Stimulated activated CD8-positive, alpha-beta memory T cell treated with anti-CD3 and anti-CD28 coated beads, Interleukin-7, amount 100 ng/mL, for 24 hours (primary cell): ENCODE data around the gene SPAG17.
"Not testable (repeated sequence)": the region's sequence is repeated elsewhere in the genome, so short reads cannot be mapped to it uniquely, and the experiment has no call there.

Experiments
- DNase-seq: peaks from one replicate; pipeline ENCODE4 v3.0.0-alpha.2; 2020; ENCODE audit warnings: low read depth

The SPAG17 gene

GRCh38 chr1:117971777-117972176, 213.3 kb downstream of the SPAG17 start:
- no peak for DNase-seq

GRCh38 chr1:117970252-117970651, 214.8 kb downstream of the SPAG17 start:
- DNase-seq: no peak

DNA sequence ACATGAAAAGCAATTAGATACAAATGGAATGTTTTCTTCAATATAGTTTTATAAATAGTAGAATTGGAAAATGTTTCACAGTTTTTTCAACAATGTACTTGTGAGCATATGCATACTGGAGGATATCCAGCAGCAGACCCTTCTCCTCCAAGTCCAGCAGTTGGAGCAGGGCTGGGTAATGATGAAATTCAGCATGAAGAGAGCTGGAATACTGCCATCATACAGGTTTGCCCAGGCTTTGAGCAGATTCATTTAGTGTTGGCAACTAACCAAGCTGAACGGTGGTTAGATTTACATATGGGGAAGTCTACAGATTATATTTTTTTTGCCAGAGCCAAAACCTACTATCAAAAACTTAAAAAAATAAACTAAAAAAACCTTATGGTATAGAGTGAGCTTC, 217.1 kb downstream of the SPAG17 start:
- no peak for DNase-seq

- no peak for DNase-seq
Measured at GRCh38 chr1:117967477-117967876, 217.6 kb downstream of the SPAG17 start.

GRCh38 chr1:117964290-117965038, 220.6 kb downstream of the SPAG17 start:
- no peak for DNase-seq

DNA sequence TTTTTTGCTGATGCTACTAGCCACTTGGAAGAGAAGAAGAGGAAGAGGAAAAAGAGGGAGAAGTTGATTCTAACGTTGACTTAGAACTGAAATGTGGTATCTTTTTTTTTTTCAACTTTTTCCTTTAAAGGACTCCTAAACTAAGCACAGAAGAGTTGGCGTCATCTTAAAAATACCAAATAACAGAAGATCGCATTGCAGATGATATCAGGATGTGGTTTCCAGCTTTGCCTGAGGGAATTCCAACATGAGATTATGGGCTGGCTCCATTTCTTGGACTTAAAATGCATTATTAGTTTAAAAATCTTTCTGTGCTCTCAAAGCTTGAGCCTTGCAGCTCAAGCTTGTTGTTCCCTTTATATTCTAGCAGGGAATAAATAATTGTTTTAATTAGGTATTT, 225.7 kb downstream of the SPAG17 start:
- DNase-seq: no peak

GRCh38 chr1:117952386-117952785, 232.6 kb downstream of the SPAG17 start:
- no peak for DNase-seq

GRCh38 chr1:117942293-117942692, 242.7 kb downstream of the SPAG17 start:
- DNase-seq: no peak

- no peak for DNase-seq
Measured at GRCh38 chr1:117933769-117934168, 251.3 kb downstream of the SPAG17 start.

GRCh38 chr1:117932576-117932975, 252.5 kb downstream of the SPAG17 start:
- no peak for DNase-seq

DNA sequence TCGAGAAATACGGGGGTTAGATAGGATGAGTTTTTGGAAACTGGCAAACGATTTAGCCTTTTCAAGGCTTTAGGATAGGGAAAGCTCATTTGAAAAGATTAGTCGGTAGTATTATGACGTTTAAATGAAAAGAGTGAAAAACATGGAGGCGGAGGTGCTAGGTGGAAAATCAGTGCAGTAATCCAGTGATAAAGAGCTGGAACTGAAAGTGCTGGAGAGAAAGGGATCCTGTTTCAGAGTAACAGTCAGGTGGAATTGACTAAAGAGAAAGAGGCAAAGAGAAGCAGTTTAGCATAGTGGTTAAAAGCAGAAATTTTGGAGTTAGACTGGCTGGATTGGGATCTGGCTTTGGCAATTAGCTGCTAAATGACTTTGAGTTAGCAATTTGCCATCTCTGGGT, 254.5 kb downstream of the SPAG17 start:
- DNase-seq: no peak

- no peak for DNase-seq
Measured at GRCh38 chr1:117930173-117930447, 254.9 kb downstream of the SPAG17 start.

DNA sequence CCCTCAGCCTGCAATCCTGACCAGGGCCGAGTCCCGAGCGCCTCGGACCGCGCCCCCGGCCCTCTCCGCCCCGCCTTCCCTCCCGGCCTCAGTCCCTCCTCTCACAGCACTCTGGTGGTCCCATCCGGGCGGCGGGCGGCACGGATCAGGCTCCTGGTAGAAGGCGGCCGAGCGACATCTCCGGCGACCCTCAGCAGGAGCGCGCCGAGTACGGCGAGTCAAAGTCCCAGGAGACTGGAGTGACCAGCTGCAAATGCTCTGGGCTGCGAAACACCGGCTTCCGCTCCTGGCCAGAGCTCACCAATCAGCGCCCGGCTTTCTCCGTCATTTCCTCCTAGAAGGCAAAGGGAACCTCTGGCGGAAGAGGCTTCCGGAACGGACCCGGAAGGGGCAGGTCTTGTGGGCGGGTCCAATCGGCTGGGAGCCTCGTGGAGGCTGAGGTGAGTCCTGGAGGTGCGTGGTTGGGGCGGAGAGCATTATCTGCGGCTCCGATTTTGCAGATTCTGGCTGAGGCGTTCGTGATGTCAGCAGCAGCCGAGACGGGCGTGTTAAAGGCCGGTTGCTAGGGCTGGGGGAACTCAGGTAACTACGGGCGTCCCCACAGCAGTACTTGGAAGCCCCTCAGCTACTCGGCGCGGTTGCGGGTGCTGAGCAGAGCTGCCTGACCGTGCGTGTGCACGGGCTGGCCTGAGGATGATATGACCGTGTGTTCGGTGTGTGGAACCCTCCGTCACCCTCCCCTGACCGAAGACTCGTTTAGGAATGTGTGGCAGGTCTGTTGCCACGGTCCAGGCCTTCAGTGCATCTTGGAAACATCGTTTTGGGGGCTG, 255.5 kb downstream of the SPAG17 start, which contains the start of the genes GDAP2 and WDR3:
GDAP2 (minus strand) TSS at position 279 of the 830 bp plus-strand sequence. CDS start 9,264 bp downstream, outside the sequence.
WDR3 (plus strand) TSS at position 397 of the 830 bp plus-strand sequence. CDS start 3,581 bp downstream, outside the sequence.
- DNase-seq: peak; percentile 90

GRCh38 chr1:117928881-117929342, 256.1 kb downstream of the SPAG17 start:
- no peak for DNase-seq

DNA sequence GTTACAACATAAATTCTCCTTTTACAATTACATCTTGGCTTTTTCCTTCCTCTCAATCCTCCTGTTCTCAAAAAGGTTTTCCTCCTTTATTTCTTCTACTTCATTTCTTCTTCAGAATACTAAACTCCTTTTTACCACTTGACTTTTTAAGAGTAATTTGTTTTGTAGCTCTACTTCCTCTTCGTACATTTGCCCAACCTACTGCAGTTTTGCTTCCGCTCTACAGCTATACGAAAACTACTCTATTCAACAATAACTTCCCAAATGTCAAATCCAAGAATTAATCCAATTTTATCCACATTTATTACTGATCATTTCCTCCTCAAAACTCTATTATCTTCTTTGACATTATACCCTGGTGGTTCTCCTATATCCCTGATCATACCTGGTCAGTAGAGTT, 259.0 kb downstream of the SPAG17 start:
- no peak for DNase-seq

- DNase-seq: not testable (repeated sequence)
Measured at GRCh38 chr1:117922717-117923116, 262.3 kb downstream of the SPAG17 start.

DNA sequence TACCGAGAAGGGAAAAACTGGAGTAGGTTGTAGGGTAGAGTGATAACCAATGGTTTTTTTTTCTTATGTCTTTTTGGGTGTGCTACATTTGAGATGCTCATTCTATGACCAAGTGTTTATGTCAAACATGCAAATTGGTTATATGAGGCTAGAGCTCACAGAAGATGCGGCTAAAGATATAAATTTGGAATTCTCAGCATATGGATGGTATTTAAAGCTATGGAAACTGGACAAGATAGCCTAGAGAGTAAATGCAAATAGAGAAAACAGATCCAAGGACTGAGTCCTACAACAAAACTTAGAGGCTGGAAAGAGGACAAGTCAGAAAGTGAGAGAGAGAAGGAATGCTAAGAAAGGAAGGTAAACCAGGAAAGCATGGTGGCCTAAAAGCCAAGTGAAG, 263.0 kb downstream of the SPAG17 start:
- DNase-seq: no peak

DNA sequence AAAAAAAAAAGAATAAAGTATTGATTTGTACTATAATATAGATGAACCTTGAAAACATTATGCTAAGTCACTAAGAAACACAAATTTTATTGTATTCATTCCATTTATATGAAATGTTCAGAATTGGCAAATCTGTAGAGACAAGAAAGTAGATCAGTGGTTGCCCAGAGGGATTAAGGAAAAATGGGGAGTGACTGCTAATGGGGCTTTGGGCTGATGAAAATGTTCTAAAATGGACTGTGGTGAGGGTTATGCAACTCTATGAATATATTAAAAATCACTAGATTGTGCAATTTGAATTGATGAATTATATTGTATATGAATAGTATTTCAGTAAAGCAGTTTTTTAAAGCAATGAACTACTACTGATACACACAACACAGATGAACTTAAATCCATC, 265.7 kb downstream of the SPAG17 start:
- no peak for DNase-seq

GRCh38 chr1:117911051-117911450, 274.0 kb downstream of the SPAG17 start:
- DNase-seq: no peak

DNA sequence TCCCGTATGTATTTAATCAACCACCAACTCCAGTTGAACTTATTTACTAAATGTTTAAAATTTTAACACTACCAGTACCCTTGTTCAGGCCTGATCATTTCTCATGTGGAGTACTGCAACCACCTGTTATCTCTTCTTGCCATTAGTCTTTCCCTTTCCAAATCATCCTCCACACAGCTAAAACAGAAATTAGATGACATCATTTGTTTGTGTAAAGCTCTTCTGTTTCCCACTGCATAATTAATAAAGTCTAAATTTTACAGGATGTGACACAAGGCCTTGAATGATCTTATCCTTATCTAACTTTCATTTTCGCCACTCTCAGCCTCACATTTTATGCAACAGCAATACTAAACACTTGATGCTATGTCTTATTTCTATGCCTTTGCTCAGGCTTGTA, 280.0 kb downstream of the SPAG17 start:
- no peak for DNase-seq

DNA sequence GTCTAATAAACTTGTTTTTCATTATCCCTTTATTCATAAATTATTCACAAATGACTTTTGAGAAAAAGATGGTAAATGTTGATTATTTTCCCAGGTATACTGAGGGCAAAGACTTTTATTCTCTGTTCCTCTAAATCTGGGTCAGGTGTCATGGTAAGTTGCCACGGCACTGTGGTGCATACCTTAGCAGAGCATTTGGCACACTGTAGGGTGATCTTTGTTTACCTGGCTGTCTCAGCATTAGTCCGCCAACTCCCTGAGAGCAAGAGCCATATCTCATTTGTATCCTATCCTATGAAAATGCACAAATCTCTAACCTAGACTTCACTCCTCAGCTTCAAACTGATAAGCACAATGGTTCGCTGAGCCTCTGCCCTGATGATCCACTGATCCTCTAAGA, 280.5 kb downstream of the SPAG17 start:
- no peak for DNase-seq
